HG03442 (cell line): ENCODE data around the gene SELE.
"Not testable (repeated sequence)": the region's sequence is repeated elsewhere in the genome, so short reads cannot be mapped to it uniquely, and the experiment has no call there.

ENCODE experiments used
- ATAC-seq: cut with Tn5 transposase; IDR thresholded peaks from one replicate; pipeline ENCODE4 v1.9.1; 2021; ENCODE audit warnings: mild to moderate bottlenecking, moderate library complexity; ENCODE audit not compliant: unreplicated experiment

SELE gene

DNA sequence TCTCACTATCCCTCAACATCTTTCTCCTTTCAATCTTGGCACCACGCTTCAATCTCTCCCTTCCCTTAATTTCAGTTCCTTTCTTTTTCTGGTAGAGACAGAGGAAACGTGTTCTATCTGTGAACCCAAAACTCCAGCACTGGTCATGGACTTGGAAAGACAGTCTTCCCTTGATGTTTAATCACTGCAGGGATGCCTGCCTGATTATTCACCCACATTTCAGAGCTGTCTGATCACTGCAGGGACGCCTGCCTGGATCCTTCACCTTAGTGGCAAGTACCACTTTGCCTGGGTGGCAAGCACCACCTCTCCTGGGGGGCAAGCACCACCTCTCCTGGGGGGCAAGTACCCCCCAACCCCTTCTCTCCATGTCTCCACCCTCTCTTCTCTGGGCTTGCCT lies 50.2 kb downstream of the SELE start:
- ATAC-seq, result no peak

DNA sequence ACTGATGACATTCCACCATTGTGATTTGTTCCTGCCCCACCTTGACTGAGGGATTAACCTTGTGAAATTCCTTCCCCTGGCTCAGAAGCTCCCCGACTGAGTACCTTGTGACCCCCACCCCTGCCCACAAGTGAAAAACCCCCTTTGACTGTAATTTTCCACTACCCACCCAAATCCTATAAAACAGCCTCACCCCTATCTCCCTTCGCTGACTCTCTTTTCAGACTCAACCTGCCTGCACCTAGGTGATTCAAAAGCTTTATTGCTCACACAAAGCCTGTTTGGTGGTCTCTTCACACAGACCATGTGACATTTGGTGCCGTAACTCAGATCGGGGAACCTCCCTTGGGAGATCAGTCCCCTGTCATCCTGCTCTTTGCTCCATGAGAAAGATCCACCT lies 50.7 kb downstream of the SELE start:
- not testable (repeated sequence) for ATAC-seq

DNA sequence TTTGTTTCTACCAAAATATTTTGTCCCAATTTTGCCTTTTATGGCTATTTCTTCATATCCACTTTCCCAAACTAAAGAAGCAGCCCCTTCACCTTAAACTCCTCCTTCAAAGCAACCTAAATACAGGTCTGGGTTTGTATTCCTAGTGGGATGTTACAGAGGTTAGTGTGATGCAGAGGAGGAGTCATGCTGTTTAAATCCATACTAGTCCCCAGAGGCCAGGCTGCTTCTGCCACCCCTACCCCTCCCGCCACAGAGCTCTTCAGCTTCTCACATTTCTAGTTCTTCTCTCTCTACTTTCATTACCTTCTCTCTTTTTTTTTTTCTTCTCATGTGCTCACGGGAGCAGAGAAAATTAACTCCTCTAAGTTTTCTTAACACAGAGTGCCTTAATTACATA lies 51.8 kb downstream of the SELE start:
- no peak for ATAC-seq

DNA sequence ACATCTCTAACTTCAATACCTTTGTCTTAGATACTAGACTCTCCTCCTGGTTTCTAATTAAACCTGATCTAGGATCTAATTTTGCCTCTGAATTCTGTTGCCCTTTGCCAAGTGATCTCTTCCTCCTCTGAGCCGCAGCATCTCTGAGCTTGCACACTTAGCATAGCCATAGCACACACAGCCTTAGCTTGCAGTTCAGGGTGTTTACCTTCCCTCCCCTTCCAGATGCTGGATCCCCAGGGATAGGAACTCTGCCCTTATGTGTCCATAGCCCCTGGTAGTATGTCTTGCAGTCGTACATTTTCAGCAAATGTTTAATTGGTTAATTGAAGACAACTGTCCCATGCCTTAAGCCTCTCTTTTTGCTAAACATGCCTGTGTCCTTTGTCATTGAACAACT lies 52.7 kb downstream of the SELE start:
- peak; percentile 15 for ATAC-seq

DNA sequence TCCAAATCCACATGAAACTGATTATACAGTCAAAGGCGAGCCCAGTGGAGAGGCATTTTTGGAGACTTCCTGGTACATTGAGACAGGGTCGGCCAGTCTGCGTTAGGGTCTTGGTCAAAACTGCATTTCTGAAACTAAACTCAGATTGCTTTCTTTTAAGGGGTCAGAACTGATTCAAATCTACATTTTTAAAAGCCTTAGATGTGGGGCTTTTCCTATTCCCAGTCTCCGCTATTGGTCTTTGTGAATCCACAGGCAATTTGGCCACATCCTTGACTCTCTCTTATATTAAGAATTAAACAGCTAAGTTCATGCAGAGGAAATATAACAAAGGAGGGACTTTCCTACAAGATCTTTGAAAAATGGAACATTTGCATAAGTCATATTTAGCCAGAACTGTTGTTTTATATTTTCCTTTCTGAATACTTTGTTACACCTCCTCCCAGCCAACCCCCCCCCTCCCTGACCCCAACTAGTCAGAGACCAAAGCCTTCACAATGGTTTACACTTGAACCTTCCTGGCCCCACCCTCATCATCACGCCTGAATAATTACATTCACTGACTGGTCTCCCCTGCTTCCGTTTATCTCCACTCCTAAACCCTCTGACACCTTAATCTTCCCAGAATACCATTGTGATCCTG lies 53.4 kb downstream of the SELE start:
- ATAC-seq, result peak; percentile 57

DNA sequence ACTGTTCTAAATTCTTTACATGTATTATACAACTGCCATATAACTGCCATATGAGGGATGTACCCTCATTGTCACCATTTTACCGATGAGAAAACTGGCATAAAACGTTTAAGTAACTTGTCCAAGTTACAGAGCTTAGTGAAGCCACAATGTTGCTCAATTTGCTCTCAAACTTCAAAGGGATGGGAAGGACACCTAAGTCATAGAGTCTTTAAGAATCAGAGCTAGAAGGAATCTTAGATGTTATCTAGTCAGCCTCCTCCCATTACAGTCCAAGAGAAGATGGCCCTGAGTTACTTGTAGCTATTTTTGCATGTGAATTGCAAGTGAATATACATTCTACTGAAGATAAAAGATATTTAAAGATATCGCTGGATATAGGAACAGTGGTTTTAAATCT lies 54.2 kb downstream of the SELE start:
- ATAC-seq, result no peak

DNA sequence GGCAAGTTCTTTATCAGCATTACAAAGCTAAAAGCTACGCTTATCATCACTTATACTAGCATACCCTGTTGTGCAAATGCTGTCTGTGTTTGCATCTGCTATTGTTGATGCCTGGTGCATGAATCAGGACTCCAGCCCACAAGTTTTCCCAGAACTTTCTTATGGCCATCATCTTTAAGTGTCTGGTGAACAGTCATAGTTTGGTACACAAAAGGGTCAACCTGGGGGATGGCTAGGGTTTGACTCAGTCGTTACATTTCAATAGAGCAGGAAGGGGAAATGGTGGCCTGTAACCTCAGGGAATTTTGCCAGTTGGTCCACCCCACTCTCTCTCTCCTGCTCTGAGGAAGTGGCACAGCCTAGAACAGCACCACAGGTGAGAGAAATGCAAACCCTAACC lies 57.9 kb downstream of the SELE start:
- no peak for ATAC-seq
